ENCODE data around the gene SLAMF1. TPM values are rescaled to one million over a fixed set of nuclear protein-coding genes. Genes with fewer than 3 reads are reported as not detected.
"Not testable (repeated sequence)": the region's sequence is repeated elsewhere in the genome, so short reads cannot be mapped to it uniquely, and the experiment has no call there.

SLAMF1 gene
- total RNA-seq, 1 experiment from 2014 or later, result not detected

DNA sequence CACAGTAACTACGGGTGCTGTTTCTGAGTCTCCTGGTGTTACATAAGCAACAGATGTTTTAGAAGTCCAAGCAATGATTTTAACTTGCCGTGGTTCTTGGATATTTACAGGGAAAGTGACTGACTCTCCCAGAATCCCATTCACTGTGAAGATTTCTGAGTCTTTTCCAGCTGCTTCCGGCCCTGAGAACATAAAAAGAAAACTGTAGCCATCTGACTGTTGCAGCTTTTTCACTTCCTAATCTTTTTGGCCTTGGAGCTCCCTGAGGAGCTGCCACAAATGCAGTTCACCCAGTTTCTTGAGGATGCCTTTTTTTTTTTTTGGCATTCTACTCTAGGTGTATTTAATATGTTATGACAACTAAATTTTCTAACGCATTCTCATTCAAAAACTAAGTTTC, 81.3 kb downstream of the SLAMF1 start:
- no peak overlapping the region for H3K27ac ChIP-seq
- H3K4me3 ChIP-seq, result no peak overlapping the region
- no peaks in the 10 kb centered on the region for H3K27me3 ChIP-seq
- H3K4me1 ChIP-seq, result no peaks in the 10 kb centered on the region
- no peaks in the 10 kb centered on the region for H3K36me3 ChIP-seq
- DNase-seq, result no peak
- H3K9me3 ChIP-seq (replicated peaks), result peaks cover 3% of the 10 kb centered on the region; the same call in 1 of the 2 replicates

DNA sequence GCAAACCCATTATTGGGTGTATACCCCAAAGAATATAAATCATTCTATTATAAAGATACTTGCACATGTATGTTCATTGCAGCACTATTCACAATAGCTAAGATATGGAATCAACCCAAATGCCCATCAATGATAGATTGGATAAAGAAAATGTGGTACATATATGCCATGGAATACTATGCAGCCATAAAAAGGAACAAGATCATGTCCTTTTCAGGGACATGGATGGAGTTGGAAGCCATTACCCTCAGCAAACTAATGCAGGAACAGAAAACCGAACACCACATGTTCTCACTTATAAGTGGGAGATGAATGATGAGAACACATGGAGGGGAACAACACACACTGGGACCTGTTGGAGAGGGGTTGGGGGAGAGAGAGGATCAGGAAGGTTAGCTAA, 83.6 kb downstream of the SLAMF1 start:
- not testable (repeated sequence) for DNase-seq; H3K27me3 ChIP-seq; H3K36me3 ChIP-seq; H3K4me1 ChIP-seq; H3K4me3 ChIP-seq; H3K9me3 ChIP-seq (replicated peaks); H3K27ac ChIP-seq

DNA sequence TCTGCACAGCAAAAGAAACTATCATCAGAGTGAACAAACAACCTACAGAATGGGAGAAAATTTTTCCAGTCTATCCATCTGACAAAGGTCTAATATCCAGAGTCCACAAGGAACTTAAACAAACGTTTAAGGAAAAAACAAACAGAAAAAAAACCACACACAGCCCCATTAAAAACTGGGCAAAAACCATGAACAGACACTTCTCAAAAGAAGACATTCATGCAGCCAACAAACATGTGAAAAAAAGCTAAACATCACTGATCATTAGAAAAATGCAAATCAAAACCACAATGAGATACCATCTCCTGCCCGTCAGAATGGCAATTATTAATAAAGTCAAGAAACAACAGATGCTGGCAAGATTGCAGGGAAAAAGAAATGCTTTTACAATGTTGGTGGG, 84.1 kb downstream of the SLAMF1 start:
- H3K4me3 ChIP-seq; H3K9me3 ChIP-seq (replicated peaks); DNase-seq; H3K27ac ChIP-seq; H3K36me3 ChIP-seq; H3K4me1 ChIP-seq; H3K27me3 ChIP-seq: not testable (repeated sequence)

DNA sequence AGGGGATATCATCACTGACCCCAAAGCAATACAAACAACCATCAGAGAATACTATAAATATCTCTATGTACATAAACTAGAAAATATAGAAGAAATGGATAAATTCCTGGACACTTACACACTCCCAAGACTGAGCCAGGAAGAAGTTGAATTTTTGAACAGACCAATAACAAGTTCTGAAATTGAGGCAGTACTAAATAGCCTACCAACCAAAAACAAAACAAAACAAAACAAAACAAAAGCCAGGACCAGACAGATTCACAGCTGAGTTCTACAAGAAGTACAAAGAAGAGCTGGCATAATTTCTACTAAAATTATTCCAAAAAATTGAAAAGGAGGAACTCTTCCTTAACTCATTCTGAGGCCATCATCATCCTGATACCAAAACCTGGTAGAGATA, 86.0 kb downstream of the SLAMF1 start:
- Histone ChIP-seq H3K9me3 (replicated peaks) (peaks cover 3% of the 10 kb centered on the region; the same call in 1 of the 2 replicates), H3K27me3 (no peaks in the 10 kb centered on the region), H3K4me3 (no peak overlapping the region), H3K4me1 (no peaks in the 10 kb centered on the region), H3K36me3 (no peaks in the 10 kb centered on the region), H3K27ac (no peak overlapping the region)
- no peak for DNase-seq

DNA sequence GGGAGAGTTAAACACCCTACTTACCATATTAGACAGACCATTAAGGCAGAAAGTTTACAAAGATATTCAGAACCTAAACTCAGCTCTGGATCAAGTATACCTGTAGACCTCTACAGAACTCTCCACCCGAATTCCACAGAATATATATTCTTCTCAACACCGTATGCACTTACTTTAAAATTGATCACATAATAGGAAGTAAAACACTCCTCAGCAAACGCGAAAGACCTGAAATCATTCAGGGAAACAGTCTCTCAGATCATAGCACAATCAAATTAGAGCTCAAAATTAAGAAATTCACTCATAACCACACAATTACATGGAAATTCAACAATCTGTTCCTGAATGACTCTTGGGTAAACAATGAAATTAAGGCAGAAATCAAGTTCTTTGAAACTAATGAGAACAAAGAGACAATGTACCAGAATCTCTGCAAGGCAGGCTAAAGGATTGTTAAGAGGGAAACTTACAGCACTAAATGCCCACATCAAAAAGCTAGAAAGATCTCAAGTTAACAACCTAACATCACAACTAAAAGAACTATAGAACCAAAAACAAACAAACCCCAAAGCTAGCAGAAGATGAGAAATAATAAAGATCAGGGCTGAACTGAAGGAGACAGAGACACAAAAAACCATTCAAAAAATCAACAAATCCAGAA, 86.7 kb downstream of the SLAMF1 start:
- Histone ChIP-seq H3K9me3 (replicated peaks) (peaks cover 3% of the 10 kb centered on the region; the same call in 1 of the 2 replicates), H3K36me3 (no peaks in the 10 kb centered on the region), H3K4me3 (no peak overlapping the region), H3K27ac (no peak overlapping the region), H3K27me3 (no peaks in the 10 kb centered on the region), H3K4me1 (no peaks in the 10 kb centered on the region)
- DNase-seq, result no peak

DNA sequence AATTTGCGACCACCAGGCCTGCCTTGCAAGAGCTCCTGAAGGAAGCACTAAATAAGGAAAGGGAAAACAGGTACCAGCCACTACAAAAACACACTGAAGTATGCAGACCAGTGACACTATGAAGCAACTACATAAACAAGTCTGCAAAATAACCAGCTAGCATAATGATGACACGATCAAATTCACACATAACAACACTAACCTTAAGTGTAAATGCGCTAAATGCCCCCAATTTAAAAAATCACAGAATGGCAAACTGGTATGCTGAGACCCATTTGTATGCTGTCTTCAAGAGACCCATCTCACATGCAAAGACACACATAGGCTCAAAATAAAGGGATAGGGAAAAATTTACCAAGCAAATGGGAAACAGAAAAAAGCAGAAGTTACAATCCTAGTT, 87.4 kb downstream of the SLAMF1 start:
- not testable (repeated sequence) for H3K27ac ChIP-seq; H3K9me3 ChIP-seq (replicated peaks); H3K4me1 ChIP-seq; H3K36me3 ChIP-seq; DNase-seq; H3K27me3 ChIP-seq; H3K4me3 ChIP-seq

DNA sequence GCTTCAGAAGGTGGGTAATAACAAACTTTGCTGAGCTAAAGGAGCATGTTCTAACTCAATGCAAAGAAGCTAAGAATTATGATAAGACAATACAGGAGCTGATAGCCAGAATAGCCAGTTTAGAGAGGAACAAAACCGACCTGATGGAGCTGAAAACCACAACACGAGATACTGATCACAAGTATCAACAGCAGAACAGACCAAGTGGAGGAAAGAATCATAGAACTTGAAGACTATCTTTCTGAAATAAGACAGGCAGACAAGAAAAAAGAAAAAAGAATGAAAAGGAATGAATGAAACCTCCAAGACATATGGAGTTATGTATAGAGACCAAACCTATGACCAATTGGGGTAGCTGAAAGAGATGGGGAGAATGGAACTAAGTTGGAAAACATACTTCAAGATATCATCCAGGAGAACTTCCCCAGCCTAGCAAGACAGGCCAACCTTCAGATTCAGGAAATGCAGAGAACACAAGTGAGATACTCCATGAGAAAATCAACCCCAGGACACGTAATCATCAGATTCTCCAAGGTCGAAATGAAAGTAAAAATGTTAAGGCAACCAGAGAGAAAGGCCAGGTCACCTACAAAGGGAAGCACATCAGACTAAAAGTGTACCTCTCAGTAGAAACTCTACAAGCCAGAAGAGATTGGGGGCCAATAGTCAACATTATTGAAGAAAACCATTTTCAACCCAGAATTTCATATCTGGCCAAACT, 88.0 kb downstream of the SLAMF1 start:
- DNase-seq, result no peak
- Histone ChIP-seq H3K27ac (no peak overlapping the region), H3K36me3 (no peaks in the 10 kb centered on the region), H3K27me3 (no peaks in the 10 kb centered on the region), H3K9me3 (replicated peaks) (peaks cover 3% of the 10 kb centered on the region; the same call in 1 of the 2 replicates), H3K4me1 (no peaks in the 10 kb centered on the region), H3K4me3 (no peak overlapping the region)

Other genes starting within 250 kb of the SLAMF1 start
- gene VANGL2, start 246.5 kb downstream of the SLAMF1 start, total RNA-seq (2014; rRNA removed; shearing (Covaris generic)), result 11.1 and 12.8 TPM in 2 replicates
- gene SLAMF6, start 123.8 kb downstream of the SLAMF1 start, total RNA-seq (2014; rRNA removed; shearing (Covaris generic)), result not detected in 2 replicates
- gene CD84, start 67.5 kb downstream of the SLAMF1 start, total RNA-seq (2014; rRNA removed; shearing (Covaris generic)), result not detected in 2 replicates
- gene CD48, start 64.8 kb upstream of the SLAMF1 start, total RNA-seq (2014; rRNA removed; shearing (Covaris generic)), result not detected in 2 replicates
- gene SLAMF7, start 92.2 kb upstream of the SLAMF1 start, total RNA-seq (2014; rRNA removed; shearing (Covaris generic)), result not detected in 2 replicates
- gene LY9, start 149.1 kb upstream of the SLAMF1 start, total RNA-seq (2014; rRNA removed; shearing (Covaris generic)), result not detected in 2 replicates
- gene CD244, start 215.8 kb upstream of the SLAMF1 start, total RNA-seq (2014; rRNA removed; shearing (Covaris generic)), result not detected in 2 replicates
- not detected in 2 replicates for gene ITLN1, start 238.1 kb upstream of the SLAMF1 start, total RNA-seq (2014; rRNA removed; shearing (Covaris generic))